Measurements from ENCODE around the gene PDZD11.
A peak's percentile ranks its signal among the peaks of the same experiment; 100 is the strongest.
"Not testable (repeated sequence)": the region's sequence is repeated elsewhere in the genome, so short reads cannot be mapped to it uniquely, and the experiment has no call there.

Gene PDZD11

DNA sequence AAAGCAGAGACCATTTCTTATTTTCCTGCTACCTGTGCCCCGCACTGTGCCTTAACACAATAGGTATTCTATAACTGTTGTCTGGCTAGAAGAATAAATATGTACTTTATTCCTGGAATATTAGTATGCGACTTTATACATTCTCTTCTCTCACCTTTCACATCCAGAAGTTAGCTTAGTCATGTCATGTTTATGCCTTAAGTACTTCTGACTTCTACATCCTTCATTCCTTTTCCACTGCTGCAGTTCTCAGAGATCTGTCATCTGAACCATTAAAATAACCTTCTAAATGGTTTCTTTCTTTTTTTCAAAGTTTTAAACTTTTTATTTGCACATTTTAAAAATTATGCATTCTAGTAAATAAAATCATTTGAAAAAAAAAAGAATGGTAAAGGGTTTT lies 34.6 kb upstream of the PDZD11 start:
- no peak for TF ChIP-seq BACH2 (CRISPR knock-in tag; IDR thresholded peaks at IDR 0.05; ENCODE audit: borderline replicate concordance)
- no peak for TF ChIP-seq ESRRG (CRISPR knock-in tag; IDR thresholded peaks at IDR 0.05)
- no peak for TF ChIP-seq SNAI2 (CRISPR knock-in tag; IDR thresholded peaks at IDR 0.05)
- no peak for TF ChIP-seq ZFP3 (CRISPR knock-in tag; IDR thresholded peaks at IDR 0.05)
- TF ChIP-seq TCF4 (CRISPR knock-in tag; IDR thresholded peaks at IDR 0.05; ENCODE audit: borderline replicate concordance) = no peak
- no peak for TF ChIP-seq ZNF70 (CRISPR knock-in tag; IDR thresholded peaks at IDR 0.05)
- TF ChIP-seq, protein P1, sequence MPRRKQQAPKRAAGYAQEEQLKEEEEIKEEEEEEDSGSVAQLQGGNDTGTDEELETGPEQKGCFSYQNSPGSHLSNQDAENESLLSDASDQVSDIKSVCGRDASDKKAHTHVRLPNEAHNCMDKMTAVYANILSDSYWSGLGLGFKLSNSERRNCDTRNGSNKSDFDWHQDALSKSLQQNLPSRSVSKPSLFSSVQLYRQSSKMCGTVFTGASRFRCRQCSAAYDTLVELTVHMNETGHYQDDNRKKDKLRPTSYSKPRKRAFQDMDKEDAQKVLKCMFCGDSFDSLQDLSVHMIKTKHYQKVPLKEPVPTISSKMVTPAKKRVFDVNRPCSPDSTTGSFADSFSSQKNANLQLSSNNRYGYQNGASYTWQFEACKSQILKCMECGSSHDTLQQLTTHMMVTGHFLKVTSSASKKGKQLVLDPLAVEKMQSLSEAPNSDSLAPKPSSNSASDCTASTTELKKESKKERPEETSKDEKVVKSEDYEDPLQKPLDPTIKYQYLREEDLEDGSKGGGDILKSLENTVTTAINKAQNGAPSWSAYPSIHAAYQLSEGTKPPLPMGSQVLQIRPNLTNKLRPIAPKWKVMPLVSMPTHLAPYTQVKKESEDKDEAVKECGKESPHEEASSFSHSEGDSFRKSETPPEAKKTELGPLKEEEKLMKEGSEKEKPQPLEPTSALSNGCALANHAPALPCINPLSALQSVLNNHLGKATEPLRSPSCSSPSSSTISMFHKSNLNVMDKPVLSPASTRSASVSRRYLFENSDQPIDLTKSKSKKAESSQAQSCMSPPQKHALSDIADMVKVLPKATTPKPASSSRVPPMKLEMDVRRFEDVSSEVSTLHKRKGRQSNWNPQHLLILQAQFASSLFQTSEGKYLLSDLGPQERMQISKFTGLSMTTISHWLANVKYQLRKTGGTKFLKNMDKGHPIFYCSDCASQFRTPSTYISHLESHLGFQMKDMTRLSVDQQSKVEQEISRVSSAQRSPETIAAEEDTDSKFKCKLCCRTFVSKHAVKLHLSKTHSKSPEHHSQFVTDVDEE (CRISPR knock-in tag; IDR thresholded peaks at IDR 0.05) = no peak
- no peak for TF ChIP-seq ISL1 (CRISPR knock-in tag; IDR thresholded peaks at IDR 0.05)
- TF ChIP-seq, protein P2, sequence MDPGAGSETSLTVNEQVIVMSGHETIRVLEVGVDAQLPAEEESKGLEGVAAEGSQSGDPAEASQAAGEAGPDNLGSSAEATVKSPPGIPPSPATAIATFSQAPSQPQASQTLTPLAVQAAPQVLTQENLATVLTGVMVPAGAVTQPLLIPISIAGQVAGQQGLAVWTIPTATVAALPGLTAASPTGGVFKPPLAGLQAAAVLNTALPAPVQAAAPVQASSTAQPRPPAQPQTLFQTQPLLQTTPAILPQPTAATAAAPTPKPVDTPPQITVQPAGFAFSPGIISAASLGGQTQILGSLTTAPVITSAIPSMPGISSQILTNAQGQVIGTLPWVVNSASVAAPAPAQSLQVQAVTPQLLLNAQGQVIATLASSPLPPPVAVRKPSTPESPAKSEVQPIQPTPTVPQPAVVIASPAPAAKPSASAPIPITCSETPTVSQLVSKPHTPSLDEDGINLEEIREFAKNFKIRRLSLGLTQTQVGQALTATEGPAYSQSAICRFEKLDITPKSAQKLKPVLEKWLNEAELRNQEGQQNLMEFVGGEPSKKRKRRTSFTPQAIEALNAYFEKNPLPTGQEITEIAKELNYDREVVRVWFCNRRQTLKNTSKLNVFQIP (CRISPR knock-in tag; IDR thresholded peaks at IDR 0.05; ENCODE audit: borderline replicate concordance, low read depth) = no peak
- no peak for TF ChIP-seq OSR1 (CRISPR knock-in tag; IDR thresholded peaks at IDR 0.05)
- TF ChIP-seq TOX (CRISPR knock-in tag; IDR thresholded peaks at IDR 0.05; ENCODE audit: borderline replicate concordance) = no peak
- TF ChIP-seq, protein P3, sequence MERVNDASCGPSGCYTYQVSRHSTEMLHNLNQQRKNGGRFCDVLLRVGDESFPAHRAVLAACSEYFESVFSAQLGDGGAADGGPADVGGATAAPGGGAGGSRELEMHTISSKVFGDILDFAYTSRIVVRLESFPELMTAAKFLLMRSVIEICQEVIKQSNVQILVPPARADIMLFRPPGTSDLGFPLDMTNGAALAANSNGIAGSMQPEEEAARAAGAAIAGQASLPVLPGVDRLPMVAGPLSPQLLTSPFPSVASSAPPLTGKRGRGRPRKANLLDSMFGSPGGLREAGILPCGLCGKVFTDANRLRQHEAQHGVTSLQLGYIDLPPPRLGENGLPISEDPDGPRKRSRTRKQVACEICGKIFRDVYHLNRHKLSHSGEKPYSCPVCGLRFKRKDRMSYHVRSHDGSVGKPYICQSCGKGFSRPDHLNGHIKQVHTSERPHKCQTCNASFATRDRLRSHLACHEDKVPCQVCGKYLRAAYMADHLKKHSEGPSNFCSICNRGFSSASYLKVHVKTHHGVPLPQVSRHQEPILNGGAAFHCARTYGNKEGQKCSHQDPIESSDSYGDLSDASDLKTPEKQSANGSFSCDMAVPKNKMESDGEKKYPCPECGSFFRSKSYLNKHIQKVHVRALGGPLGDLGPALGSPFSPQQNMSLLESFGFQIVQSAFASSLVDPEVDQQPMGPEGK (CRISPR knock-in tag; IDR thresholded peaks at IDR 0.05; ENCODE audit: borderline replicate concordance) = no peak
- no peak for TF ChIP-seq PPARA (CRISPR knock-in tag; IDR thresholded peaks at IDR 0.05; ENCODE audit: borderline replicate concordance)
- ATAC-seq = no peak

DNA sequence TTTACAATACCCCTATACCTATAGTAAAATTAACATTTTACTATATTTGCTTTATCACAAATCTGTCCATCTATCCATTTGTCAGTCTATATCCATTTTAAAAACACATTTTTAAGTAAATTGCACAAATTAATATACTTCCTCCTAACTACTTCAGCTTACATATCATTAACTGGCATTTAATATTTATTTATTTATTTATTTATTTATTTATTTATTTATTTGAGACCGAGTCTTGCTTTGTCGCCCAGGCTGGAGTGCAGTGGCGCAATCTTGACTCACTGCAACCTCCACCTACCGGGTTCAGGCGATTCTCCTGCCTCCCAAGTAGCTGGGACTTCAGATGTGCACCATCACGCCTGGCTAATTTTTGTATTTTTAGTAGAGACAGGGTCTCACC lies 33.9 kb upstream of the PDZD11 start:
- not testable (repeated sequence) for ATAC-seq

DNA sequence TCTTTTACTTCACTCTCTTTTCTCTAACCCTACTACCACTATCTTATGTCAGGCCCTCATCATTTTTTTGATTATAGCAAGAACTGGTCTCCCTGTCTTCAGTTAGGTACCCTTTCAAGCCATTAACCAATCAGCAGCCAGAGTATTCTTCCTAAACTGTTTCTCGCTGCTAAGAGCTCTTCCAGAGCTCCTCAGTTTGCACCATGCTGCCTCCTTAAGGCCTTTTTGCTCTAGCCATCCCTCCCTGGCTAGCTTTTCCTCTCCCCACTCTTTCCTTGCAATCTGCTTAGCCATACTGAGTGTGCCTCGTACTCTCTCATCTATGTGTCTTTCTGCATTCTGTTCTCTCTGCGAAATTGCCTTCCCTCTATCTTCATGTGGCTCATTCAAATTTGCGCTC lies 33.1 kb upstream of the PDZD11 start:
- peak; percentile 80 for ATAC-seq
- no peak for TF ChIP-seq TCF4 (CRISPR knock-in tag; IDR thresholded peaks at IDR 0.05; ENCODE audit: borderline replicate concordance)
- no peak for TF ChIP-seq ZC3H10 (CRISPR knock-in tag; IDR thresholded peaks at IDR 0.05)
- no peak for TF ChIP-seq GLIS3 (CRISPR knock-in tag; IDR thresholded peaks at IDR 0.05)
- no peak for TF ChIP-seq OSR1 (CRISPR knock-in tag; IDR thresholded peaks at IDR 0.05)
- TF ChIP-seq SNAI2 (CRISPR knock-in tag; IDR thresholded peaks at IDR 0.05) = no peak
- TF ChIP-seq, protein P3 (CRISPR knock-in tag; IDR thresholded peaks at IDR 0.05; ENCODE audit: borderline replicate concordance) = no peak
- TF ChIP-seq ARNTL (CRISPR knock-in tag; IDR thresholded peaks at IDR 0.05; ENCODE audit: borderline replicate concordance, low read depth) = no peak
- TF ChIP-seq ISL1 (CRISPR knock-in tag; IDR thresholded peaks at IDR 0.05) = no peak
- no peak for TF ChIP-seq BACH2 (CRISPR knock-in tag; IDR thresholded peaks at IDR 0.05; ENCODE audit: borderline replicate concordance)
- no peak for TF ChIP-seq TOX (CRISPR knock-in tag; IDR thresholded peaks at IDR 0.05; ENCODE audit: borderline replicate concordance)
- no peak for TF ChIP-seq CSDC2 (CRISPR knock-in tag; IDR thresholded peaks at IDR 0.05)
- TF ChIP-seq, protein P2 (CRISPR knock-in tag; IDR thresholded peaks at IDR 0.05; ENCODE audit: borderline replicate concordance, low read depth) = no peak
- no peak for TF ChIP-seq ZNF70 (CRISPR knock-in tag; IDR thresholded peaks at IDR 0.05)
- TF ChIP-seq ZNF8 (CRISPR knock-in tag; IDR thresholded peaks at IDR 0.05) = no peak
- no peak for TF ChIP-seq ZFP3 (CRISPR knock-in tag; IDR thresholded peaks at IDR 0.05)
- TF ChIP-seq, protein P4, sequence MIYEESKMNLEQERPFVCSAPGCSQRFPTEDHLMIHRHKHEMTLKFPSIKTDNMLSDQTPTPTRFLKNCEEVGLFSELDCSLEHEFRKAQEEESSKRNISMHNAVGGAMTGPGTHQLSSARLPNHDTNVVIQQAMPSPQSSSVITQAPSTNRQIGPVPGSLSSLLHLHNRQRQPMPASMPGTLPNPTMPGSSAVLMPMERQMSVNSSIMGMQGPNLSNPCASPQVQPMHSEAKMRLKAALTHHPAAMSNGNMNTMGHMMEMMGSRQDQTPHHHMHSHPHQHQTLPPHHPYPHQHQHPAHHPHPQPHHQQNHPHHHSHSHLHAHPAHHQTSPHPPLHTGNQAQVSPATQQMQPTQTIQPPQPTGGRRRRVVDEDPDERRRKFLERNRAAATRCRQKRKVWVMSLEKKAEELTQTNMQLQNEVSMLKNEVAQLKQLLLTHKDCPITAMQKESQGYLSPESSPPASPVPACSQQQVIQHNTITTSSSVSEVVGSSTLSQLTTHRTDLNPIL (CRISPR knock-in tag; IDR thresholded peaks at IDR 0.05; ENCODE audit: low read depth) = no peak
- TF ChIP-seq ZFP30 (CRISPR knock-in tag; IDR thresholded peaks at IDR 0.05) = no peak
- no peak for TF ChIP-seq RARB (CRISPR knock-in tag; IDR thresholded peaks at IDR 0.05)
- no peak for TF ChIP-seq ESRRG (CRISPR knock-in tag; IDR thresholded peaks at IDR 0.05)

Data from SK-N-SH treated with all-trans-retinoic acid at 6 μM for 48 hours (cell line).